ENCODE measurements around the gene ARAP3. TPM values are rescaled to one million over a fixed set of nuclear protein-coding genes. Genes with fewer than 3 reads are reported as not detected.

Gene ARAP3
- polyA plus RNA-seq, 1 donor (not counting 4 experiments of a cell fraction or from before 2014, with no cell fraction given): 1.3 TPM

- H4K20me1 ChIP-seq (ENCODE audit: control insufficient read depth, extremely low read depth, insufficient read depth, low read length): no peaks in the 10 kb centered on the region
- dilution Hi-C loops (cut with MboI; ENCODE audit: extremely low pct_ligation_motif_present, low sequenced_read_pairs): no loop called here
- FAIRE-seq: no peak
These were observed 40.2 kb upstream of the ARAP3 start for GRCh38 chr5:141722266-141722665.

GRCh38 chr5:141717043-141717442 is 35.0 kb upstream of the ARAP3 start:
- no peak overlapping the region for H3K9ac ChIP-seq (ENCODE audit: control insufficient read depth, extremely low read depth, insufficient read depth, low read length)
- H3K79me2 ChIP-seq (ENCODE audit: control insufficient read depth, insufficient read depth, low read length): no peaks in the 10 kb centered on the region
- TF ChIP-seq EZH2 (IDR thresholded peaks at IDR 0.05; ENCODE audit: low read length) (no peak), CTCF (optimal IDR thresholded peaks at IDR 0.05 in 1 of 3, IDR thresholded peaks at IDR 0.05 in 1 of 3, conservative IDR thresholded peaks at IDR 0.05 in 1 of 3; ENCODE audit: extremely low read depth in 1 of 3, insufficient read depth in 2 of 3, low read length in 3 of 3) (no peak)
- H3K4me1 ChIP-seq (ENCODE audit: control insufficient read depth, extremely low read depth, insufficient read depth, low read length): peaks cover 51% of the 10 kb centered on the region
- no peak overlapping the region for H3K27ac ChIP-seq (ENCODE audit: control insufficient read depth, insufficient read depth, low read length)
- DNase-seq (ENCODE audit: low read depth, low spot score) (no peak), FAIRE-seq (no peak)
- H4K20me1 ChIP-seq (ENCODE audit: control insufficient read depth, extremely low read depth, insufficient read depth, low read length): no peaks in the 10 kb centered on the region
- no peak overlapping the region for H3K4me2 ChIP-seq (ENCODE audit: control insufficient read depth, extremely low read depth, insufficient read depth, low read depth, low read length)
- no peak overlapping the region for H3K4me3 ChIP-seq (ENCODE audit: control insufficient read depth in 2 of 3, extremely low read depth in 1 of 3, insufficient read depth in 2 of 3, low read depth in 1 of 3, low read length in 3 of 3)
- dilution Hi-C loops (cut with MboI; ENCODE audit: extremely low pct_ligation_motif_present, low sequenced_read_pairs): no loop called here
- no peak overlapping the region for H2AFZ ChIP-seq (ENCODE audit: control insufficient read depth, low read length)
- H3K27me3 ChIP-seq (ENCODE audit: control insufficient read depth, extremely low read depth, insufficient read depth, low read length): no peaks in the 10 kb centered on the region
- H3K36me3 ChIP-seq (ENCODE audit: control insufficient read depth in 2 of 2, extremely low read depth in 1 of 2, insufficient read depth in 2 of 2, low read length in 2 of 2): no peaks in the 10 kb centered on the region
- H3K9me1 ChIP-seq (ENCODE audit: control insufficient read depth, extremely low read depth, insufficient read depth, low read length): no peaks in the 10 kb centered on the region
- no peaks in the 10 kb centered on the region for H3K9me3 ChIP-seq (ENCODE audit: control insufficient read depth, low read depth, low read length)

More at GRCh38 chr5:141722266-141722665, 40.2 kb upstream of the ARAP3 start:
- Histone ChIP-seq H3K9me3 (ENCODE audit: control insufficient read depth, low read depth, low read length) (no peaks in the 10 kb centered on the region), H3K4me1 (ENCODE audit: control insufficient read depth, extremely low read depth, insufficient read depth, low read length) (peaks cover 9% of the 10 kb centered on the region), H3K9ac (ENCODE audit: control insufficient read depth, extremely low read depth, insufficient read depth, low read length) (no peak overlapping the region), H3K4me2 (ENCODE audit: control insufficient read depth, extremely low read depth, insufficient read depth, low read depth, low read length) (no peak overlapping the region), H2AFZ (ENCODE audit: control insufficient read depth, low read length) (no peak overlapping the region), H3K9me1 (ENCODE audit: control insufficient read depth, extremely low read depth, insufficient read depth, low read length) (no peaks in the 10 kb centered on the region), H3K27ac (ENCODE audit: control insufficient read depth, insufficient read depth, low read length) (no peak overlapping the region), H3K27me3 (ENCODE audit: control insufficient read depth, extremely low read depth, insufficient read depth, low read length) (no peaks in the 10 kb centered on the region), H3K79me2 (ENCODE audit: control insufficient read depth, insufficient read depth, low read length) (no peaks in the 10 kb centered on the region), H3K4me3 (ENCODE audit: control insufficient read depth in 2 of 3, extremely low read depth in 1 of 3, insufficient read depth in 2 of 3, low read depth in 1 of 3, low read length in 3 of 3) (no peak overlapping the region), H3K36me3 (ENCODE audit: control insufficient read depth in 2 of 2, extremely low read depth in 1 of 2, insufficient read depth in 2 of 2, low read length in 2 of 2) (no peaks in the 10 kb centered on the region)
- TF ChIP-seq EZH2 (IDR thresholded peaks at IDR 0.05; ENCODE audit: low read length) (no peak), CTCF (optimal IDR thresholded peaks at IDR 0.05 in 1 of 3, IDR thresholded peaks at IDR 0.05 in 1 of 3, conservative IDR thresholded peaks at IDR 0.05 in 1 of 3; ENCODE audit: extremely low read depth in 1 of 3, insufficient read depth in 2 of 3, low read length in 3 of 3) (no peak)
- DNase-seq (ENCODE audit: low read depth, low spot score): no peak

All from keratinocyte (primary cell).